Ramos (cell line): ENCODE data around the gene GSDMA.

Experiments
- in situ Hi-C: fragments of 300-500 bp; cut with MboI; formaldehyde crosslinking; loops from one replicate; pipeline ENCODE4 v1.14.3; 2022; ENCODE audit warnings: low sequenced_read_pairs; ENCODE audit not compliant: unreplicated experiment

GSDMA gene

DNA sequence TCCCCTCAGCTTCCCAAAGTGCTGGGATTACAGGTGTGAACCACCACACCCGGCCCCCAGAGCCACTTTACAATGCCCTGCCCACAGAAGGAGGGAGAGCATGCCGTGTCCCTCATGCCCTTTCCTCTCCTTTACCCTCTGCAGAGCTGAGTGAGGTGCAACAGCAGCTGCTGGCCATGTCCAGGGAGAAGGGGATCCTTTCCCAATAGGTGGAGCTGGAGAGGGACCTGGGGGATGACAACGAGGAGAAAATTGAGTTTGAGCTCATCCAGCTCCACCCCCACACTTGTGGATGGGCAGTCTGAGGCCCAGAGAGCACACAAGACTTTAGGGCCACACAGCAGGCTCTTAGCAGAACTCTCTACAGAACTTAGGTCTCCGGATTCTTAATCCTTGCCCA is 7.9 kb upstream of the GSDMA start:
- in situ Hi-C loops: no loop called here

DNA sequence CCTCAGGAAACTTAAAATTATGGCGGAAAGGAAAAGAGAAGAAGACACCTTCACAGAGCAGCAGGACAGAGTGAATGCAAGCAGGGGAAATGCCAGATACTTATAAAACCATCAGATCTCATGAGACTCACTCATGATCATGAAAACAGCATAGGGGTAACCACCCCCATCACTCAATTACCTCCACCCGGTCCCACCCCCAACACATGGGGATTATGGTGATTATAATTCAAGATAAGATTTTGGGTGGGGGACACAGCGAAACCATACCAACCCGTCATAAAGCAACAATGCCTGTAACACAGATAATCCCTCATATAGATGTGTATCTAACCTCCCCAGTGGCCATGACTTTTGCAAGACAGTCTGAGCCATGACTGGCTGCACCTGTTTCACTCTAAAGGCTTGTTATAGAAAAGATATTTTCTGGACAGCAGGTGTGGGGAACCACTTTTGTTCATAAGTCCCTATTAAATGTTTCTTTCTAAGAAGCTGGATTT is 7.0 kb upstream of the GSDMA start:
- in situ Hi-C loops: no loop called here

DNA sequence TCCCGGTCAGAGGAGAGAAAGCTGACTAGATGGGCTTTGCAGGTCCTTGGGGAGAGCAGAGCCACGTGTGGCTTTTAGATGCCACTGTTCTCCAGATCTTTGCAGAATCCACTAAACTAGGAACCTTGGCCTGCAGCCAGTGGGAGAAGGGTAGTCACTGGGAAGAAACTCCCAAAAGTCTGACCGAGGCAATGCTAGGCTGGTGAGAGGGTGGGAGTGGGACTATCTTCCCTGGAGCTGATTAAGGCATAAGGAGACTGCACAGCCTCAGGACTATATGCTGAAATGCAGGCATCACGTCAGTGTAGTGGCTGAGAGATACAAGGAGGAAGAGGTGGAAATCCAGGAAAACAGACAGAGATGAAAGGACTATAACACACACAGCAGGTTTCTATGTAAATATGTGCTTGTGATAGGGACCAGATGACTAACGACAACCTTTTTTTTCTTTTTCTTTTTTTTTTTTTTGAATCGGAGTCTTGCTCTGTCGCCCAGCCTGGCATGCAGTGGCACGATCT is 2.2 kb upstream of the GSDMA start:
- in situ Hi-C loops: no loop called here

DNA sequence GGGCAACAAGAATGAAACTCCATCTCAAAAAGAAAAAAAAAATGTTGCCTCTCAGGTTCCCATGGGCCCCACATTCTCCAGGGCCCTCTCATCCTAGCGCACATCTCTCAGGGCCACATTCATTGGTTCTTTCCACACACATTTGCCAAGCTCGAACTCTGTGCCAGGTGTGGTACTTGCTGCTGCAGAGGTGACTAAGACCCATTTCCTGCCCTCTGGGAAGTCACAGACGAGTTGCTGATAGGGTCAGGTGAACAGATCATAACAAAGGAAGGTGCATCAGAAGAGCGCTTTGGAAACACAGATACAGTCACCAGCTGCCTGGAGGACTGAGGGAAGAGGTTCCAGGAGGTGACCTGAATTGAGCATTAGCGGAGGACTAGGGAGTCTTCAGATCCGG is 1.0 kb downstream of the GSDMA start:
- in situ Hi-C loops: no loop called here

DNA sequence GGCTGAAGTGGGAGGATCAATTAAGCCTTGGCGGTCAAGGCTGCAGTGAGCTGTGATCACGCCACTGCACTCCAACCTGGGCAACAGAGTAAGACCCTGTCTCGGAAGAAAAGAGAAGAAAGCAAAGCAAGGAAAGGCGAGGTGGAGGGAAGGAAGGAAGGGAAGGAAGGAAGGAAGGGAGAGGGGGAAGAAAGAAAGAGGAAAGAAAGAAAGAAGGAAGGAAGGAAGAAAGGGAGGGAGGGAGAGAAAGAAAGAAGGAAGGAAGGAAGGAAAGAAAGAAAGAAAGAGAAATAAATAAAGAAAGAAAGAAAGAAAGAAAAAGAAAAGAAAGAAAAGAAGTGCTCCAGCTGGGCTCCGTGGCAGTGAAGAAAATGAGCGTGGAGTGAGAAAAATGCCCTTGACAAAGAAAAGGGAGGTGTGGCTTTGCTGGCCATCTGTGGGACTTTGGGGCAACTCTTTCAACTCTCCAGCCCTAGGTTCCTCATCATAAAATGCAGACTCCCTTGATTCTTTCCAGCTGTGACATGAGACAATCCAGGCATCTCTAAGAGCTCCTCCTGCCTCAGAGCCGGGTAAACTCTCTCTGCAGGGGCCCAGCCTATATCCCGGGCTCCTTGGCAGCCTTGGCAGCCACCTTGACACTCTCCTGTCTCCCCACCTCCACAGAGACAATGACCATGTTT is 2.4 kb downstream of the GSDMA start:
- in situ Hi-C loops: no loop called here

DNA sequence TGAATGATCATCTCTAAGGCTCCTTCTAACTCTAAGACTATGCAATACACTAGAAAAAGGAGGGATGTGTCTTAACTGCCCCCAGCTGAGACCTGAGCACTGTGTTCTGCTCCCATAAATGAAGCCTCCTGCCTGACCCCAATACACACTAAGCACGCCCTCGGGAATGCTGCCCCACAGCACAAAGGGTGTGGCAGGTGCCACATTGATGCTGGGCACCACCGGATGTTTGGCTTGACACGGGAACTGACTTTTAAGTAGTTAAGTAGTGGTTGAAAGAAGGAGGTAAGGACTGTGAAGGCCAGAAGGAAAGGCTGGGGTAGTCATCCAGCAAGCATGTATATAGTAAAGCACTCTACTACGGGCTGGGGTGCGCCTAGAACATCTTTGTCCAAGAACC is 4.0 kb downstream of the GSDMA start:
- in situ Hi-C loops: no loop called here

DNA sequence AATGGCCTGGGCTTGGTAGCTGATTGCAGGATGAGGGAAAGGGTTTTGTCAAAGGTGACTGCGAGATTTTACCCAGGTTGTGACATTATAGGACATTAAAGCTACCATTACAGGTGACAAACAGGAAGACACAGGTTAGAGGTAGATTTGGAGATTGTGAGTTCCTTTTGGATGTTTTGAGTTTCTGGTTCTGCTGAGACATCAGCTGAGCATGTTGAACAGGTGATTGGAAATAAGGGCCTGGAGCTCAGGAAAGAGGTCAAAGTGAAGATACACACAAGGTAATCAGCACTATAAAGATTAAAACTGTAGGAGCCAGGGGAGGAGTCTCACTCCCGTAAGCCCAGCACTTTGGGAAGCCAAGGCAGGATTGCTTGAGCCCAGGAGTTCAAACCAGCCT is 6.0 kb downstream of the GSDMA start:
- in situ Hi-C loops: no loop called here

DNA sequence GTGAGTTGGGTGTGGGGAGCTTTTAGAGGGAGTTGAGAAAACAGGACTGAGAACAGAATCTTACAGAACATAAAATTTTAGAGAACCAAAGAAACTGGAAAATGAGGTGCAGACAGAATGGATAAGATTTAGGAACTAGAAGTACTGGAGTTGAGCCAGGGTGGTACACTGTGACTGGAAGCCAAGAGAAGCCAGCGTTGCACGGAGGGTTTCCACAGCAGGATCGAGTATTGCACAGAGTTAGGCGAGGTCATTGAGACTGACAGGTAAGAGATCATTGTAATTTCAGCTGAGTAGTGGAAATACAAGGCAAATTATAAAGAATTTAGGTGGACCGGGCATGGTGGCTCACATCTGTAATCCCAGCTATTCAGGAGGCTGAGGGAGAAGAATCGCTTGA is 6.6 kb downstream of the GSDMA start:
- in situ Hi-C loops: no loop called here

DNA sequence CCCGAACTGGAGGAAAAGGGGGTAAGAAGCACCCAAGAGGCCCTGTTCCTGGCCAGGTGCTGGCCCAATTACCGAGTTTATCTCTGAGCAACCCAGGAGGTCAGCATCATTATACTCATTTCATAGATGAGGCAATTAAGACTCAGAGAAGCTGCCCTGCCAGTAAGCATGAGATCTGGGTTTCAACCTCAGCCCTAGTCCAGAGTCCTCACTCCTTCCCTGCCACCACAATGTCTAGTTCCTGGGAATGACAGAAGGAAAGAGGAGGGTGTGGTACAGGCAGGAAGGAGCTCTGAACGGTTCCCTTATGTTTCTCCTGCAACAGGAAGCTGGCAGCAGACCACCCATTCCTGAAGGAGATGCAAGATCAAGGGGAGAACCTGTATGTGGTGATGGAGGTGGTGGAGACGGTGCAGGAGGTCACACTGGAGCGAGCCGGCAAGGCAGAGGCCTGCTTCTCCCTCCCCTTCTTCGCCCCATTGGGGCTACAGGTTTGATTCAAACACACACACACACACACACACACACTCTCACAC is 7.4 kb downstream of the GSDMA start:
- in situ Hi-C loops: no loop called here

DNA sequence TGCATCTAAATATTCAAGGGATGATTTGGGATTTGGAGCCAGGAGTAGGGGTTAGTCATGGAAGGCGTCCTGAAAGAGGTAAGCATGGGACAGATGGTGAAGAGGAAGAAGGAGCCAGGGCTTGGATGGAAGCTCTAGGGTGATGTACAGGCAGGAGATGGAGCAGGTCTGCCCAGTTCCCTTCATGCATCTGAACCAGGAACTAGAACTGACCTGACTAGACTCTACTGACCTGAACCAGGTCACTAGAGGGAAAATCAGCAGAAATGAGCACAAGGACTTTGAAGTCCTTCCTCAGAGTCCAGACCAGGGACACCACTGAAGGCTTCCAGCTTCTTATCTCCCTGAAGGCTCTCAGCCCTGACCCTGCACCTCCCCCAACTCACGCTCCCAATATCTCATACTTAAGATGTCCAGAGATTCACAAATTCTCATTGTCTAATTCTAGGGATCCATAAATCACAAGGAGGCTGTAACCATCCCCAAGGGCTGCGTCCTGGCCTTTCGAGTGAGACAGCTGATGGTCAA is 8.3 kb downstream of the GSDMA start:
- in situ Hi-C loops: no loop called here

DNA sequence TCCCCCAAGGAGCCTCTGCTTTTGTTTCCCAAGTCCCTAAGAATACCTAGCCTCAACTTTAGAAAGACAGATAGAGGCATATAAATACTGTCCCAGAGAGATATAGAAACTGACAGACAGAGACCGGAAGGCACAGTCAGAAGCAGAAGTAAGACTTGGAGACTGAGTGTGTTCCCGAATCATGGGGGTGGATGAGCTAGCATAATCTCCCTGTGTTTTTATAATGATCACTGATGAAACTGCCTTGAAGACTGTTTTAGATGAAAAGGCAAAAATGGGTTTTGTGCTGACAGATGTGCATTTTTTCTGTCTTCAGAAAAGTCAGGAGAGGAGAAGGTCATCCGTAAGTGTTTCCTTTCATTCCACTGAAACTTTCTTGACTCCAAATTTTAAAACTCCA is 9.5 kb downstream of the GSDMA start:
- in situ Hi-C loops: no loop called here

DNA sequence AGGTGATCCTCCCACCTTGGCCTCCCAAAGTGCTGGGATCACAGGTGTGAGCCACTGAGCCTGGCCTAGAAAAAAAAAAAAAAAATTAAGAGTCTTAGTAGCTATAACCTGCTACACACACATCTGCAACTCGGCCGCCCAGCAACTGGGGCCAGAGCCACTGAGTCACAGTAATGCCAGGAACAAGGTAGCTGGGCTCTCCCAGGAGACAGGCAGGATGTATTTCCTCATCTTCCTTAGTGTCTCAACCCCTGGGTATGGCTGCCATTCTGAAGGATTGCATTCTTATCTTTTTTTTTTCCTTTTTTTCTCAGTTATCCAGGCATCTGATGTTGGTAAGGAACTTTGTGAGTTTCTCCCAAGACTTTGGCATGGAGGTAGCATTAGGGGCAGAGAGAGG is 10.7 kb downstream of the GSDMA start:
- in situ Hi-C loops: no loop called here

DNA sequence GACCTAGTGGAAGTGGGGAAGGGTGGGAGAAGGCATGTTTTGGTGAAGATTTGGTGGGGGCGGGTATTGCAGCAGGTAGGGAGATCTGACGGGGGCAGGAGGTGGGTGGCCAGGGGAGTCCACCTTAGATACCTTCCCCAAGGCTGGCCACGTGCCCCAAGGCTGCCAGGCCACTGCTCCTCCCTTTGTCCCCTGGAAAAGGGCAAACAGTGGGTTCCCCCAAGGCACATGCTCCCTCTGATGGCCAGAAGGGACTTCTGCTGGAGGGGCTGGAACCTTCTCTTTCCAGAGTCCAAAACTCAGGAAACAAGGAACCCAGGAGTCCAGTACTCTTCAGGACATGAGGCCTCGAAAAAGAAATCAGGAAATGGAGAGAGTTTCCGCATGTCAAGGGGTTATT is 11.6 kb downstream of the GSDMA start:
- in situ Hi-C loops: no loop called here

DNA sequence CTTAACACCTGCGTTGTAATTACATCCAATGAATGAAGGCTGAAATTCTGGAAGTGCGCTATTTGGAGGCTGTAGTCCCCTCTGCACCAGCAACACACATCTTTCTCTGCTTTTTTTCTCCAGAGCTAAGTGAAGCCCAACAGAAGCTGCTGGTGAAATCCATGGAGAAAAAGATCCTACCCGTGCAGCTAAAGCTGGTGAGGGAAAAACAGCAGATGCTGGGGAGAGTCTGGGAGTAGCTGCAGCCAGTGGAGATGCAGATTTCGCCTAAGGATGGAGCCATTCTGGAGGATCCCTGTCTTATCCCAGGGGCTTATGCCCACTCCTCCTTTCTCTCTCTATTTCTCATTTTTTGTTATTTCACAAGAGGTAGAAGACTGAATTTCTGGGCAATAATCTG is 13.0 kb downstream of the GSDMA start:
- in situ Hi-C loops: no loop called here

DNA sequence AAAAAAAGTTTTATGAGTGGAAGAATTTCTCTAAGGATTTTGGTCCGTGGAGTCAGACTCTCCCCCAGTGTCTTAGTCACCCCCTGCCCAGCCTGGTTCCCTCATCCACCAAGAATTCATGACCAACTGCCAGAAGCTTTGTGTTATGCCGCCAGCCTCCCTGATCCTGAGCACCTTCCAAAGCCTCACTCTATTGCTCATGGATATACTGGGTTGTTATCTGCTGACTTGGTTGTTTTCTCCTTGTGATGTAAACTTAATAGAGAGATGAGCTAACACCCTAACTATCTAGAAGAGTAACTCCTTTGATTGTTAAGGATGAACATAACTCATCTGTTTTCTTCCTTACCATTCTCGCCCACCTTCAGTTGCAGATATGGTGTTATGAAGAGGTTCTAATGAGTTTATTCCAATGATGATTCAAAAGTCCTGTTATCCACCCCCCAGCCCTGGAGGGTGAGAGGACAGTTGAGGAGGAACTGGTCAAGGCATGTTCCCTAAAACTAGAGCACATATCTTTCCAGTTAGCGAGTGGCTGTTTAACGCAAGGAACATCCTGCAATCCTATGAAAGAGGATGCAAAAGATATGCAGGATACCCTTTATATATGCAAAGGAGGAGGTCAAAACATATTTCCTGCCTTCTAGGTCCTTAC is 16.3 kb downstream of the GSDMA start:
- in situ Hi-C loops: no loop called here

DNA sequence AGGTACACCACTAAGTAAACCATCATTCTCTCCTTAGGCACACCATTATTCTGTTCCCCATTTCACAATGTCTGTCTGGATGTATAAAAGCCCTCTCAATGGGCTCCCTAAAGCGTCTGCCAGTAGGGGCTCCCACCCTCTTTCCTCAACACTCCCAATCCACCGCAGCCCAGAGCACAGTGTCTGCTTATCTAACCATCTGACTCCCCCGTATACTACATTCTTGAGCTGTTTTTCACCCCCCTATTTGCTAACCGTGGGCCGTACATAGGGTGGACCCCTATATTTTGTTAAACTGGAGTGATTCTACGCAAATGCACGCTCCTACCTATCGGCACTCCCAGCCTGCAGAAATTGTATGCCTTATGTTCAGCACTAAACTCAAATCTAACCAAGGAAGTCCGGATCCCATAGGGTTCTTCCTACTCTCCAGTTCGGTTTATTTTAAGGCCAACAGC is 17.1 kb downstream of the GSDMA start:
- in situ Hi-C loops: no loop called here

DNA sequence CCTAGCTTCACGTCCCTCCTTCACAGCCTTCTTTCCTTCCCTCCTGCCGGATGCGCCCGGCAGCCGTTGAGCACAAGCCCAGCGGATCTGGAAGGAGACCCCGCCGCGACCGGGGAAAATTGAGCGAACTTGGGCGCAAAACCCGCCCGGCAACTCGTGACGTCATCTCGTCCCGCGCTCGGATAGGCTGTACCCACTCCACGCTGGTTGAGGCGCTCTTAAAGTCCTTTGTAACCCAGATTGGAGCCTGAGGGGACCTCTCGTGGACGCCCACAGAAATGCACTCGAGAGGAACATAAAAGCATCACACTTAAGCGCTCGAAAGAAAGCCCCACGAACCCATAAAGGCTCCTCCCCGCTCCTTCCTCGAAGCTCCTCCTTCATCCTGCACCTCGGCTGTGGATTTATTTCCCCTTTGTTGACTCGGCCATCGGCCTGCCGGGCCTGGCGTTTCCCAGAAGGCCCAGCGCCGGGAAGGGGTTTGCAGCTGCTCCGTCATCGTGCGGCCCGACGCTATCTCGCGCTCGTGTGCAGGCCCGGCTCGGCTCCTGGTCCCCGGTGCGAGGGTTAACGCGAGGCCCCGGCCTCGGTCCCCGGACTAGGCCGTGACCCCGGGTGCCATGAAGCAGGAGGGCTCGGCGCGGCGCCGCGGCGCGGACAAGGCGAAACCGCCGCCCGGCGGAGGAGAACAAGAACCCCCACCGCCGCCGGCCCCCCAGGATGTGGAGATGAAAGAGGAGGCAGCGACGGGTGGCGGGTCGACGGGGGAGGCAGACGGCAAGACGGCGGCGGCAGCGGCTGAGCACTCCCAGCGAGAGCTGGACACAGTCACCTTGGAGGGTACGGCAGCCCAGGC is 17.8 kb downstream of the GSDMA start, which contains the start of gene PSMD3:
TSS of gene PSMD3 (plus strand) at position 457 of the 856 bp plus-strand sequence. CDS start at position 621, 164 bp downstream.
- in situ Hi-C loops: no loop called here

DNA sequence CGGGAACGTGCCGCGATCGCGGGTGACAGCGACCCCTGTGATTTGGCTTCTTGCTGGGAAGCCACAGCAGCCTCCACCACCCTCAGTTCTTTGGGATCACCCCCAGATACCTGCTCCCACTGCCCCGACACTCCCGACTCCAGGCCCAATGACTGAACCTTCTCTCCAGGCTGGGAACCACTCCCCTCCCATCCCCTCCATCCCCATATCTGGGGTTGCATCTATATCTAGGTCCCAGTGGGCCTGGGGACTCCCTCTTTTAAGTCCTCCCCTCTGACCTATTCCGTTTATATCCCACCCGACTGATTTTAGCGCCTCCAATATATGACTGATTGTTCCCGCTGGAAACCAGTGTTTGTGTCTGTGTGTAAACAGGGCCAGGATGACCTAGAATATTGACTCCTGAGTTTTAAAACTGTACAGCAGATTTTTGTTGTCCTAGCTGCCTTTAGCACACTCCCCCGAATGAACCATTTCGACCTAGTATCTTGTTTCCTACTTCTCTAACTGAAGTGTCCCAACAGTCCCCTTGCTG is 18.5 kb downstream of the GSDMA start:
- in situ Hi-C loops: no loop called here

DNA sequence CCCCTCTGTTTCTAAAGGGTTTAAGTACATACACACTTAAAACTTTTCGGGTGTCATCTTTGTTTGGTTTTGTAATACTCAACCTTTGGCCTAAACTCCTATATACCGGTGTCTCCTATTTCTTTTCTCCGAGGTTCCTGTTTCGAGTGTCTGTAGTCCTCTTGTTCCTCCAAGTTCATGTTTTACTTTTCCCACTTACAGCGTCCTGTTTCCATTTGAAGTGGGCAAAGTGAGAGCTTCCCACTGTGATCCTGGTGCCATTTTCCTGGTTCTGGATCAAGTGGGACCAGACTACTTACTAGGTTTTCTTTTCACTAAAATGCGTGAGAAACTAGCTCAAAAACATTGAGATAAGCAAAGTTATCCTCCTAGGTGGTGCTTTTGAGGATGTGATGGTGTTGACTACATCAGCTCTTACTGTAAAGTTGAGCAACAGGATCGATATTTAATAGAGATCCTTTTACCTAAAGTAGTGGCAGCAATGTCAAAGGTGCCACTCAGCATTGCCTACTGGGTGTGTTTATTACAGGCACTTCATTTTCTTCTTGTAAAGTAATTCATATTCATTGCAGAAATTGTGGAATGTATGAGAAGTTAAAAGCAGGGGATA is 19.1 kb downstream of the GSDMA start:
- in situ Hi-C loops: no loop called here
